T-helper 2 cell treated with Interferon-gamma antibody and Interleukin-4, amounts not matched to agents 100 ng/mL and 5 ng/mL, for 36 hours (primary cell): ENCODE results near the gene NOP10. TPM values are rescaled to one million over a fixed set of nuclear protein-coding genes. Genes with fewer than 3 reads are reported as not detected.
"Not testable (repeated sequence)": the region's sequence is repeated elsewhere in the genome, so short reads cannot be mapped to it uniquely, and the experiment has no call there.

Experiments
- intact Hi-C: fragments of 100-400 bp; cut with micrococcal nuclease; formaldehyde crosslinking; loops from one replicate; pipeline ENCODE4 v1.15.1; 2023
- total RNA-seq: library from RNA; stranded (reverse); gene quantifications from 2 replicates; pipeline ENCODE4 v1.2.3, GENCODE V29; 2022

The NOP10 gene
- total RNA-seq, 1 donor from 2014 or later = 185 TPM

DNA sequence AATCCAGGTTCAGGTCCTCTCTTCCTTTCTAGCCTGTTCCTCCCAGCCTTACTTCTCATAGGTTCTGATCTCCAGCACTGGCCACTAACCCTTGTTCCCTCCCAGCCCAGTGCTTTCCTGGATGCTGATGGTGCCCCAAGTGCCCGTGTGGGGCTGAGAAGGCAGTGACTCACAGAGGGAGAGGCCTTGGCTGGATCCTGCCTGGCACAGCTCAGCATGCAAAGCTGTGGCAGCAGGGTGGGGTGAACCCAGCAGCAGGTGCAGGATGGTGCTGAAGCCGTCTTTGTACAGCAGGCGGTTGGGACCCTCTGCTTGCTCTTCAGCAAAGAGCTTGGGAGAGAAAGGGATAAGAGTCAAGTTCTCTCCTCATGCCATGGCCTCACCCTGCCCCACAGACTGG, 16.5 kb upstream of the NOP10 start:
- intact Hi-C loops = no loop called here

- intact Hi-C loops = no loop called here
Measured at GRCh38 chr15:34358948-34359347, 16.0 kb upstream of the NOP10 start.

- intact Hi-C loops = no loop called here
Measured at GRCh38 chr15:34358367-34358766, 15.4 kb upstream of the NOP10 start.

DNA sequence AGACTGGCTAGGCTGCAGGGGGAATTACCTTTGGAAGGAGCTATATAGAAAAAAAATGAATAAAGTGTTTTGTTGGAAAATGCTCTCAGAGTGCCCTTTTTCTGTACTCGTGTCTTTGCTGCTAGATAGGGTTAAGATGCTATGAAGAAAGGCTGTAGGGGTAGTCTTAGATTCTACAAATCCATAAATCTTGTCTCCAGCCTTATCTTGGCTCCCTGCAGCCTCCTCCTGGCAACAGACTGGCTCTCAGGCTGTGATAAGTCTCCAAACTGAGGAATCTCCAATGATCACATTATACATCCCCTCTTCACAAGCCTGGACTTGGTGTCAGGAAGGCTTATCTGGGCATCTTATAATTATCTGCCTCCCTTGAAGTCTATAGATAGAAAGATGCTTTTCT, 14.7 kb upstream of the NOP10 start:
- intact Hi-C loops = no loop called here

DNA sequence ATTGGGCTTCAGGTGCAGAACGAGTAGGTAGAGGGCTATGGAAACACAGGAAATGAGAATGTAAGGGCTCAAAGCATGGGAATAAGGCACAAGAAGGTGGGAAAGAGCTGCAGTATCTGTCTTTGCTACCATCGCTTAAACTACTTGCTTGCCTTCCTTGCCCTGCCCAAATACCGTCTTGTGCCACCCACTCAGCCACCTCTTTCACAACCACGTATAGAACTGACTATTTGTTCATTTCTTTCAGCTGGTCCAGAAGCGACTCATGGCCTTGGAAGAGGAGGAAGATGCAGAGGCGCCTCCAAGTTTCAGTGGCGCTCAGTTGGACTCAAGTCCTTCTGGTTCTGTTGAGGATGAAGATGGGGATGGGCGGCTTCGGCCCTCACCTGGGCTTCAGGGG, 12.3 kb upstream of the NOP10 start:
- intact Hi-C loops = no loop called here

GRCh38 chr15:34354286-34354685, 11.3 kb upstream of the NOP10 start:
- intact Hi-C loops = no loop called here

- intact Hi-C loops = no loop called here
Measured at GRCh38 chr15:34353627-34354026, 10.7 kb upstream of the NOP10 start.

GRCh38 chr15:34352996-34353395, 10.1 kb upstream of the NOP10 start:
- intact Hi-C loops = not testable (repeated sequence)

DNA sequence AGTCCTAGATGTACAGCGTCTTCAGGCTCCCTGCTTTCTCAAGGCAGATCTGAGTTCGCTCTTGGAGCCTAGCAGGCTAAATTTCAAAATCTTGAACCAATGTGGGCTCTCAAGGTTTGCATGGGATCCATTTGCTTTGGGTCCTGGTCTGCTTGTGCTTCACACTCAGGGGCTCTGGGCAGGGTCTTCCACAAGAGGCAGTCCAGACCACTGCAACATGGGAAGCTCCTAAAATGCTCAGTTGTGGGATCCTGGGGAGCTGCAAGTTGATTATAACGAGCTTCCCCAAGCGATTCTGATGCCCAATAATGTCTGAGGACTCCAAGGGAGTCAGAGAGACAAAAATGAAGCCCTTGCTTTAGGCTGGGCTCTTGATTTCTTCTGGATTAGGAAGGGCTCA, 6.8 kb upstream of the NOP10 start:
- intact Hi-C loops = no loop called here

DNA sequence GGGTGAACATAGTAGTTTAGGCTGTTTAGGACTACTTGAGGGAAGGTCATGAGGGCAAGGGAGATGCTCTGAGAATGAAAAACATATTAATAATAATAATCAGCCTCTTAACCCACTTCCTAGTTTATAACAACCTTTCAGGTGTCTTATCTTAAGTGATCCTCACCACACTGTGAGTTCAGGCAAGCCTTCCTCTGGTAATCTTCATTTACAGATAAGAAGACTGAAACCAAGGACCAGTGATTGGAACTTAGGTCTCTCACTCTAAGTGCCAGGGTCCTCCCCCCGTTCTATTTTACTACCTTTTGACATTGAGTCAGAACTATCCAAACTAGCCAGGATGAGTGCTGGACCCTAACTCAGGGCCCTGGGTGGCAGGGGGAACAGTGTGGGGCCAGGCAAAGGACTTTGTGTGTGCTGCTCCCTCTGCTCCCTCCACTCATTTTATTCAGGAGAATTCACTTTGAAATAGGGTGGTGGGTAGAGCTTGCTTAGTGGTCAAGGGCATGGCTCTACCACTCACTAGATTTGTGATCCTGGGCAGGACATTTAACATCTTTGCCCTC, 5.9 kb upstream of the NOP10 start:
- intact Hi-C loops = no loop called here

GRCh38 chr15:34347951-34348638, 5.2 kb upstream of the NOP10 start:
- intact Hi-C loops = no loop called here

DNA sequence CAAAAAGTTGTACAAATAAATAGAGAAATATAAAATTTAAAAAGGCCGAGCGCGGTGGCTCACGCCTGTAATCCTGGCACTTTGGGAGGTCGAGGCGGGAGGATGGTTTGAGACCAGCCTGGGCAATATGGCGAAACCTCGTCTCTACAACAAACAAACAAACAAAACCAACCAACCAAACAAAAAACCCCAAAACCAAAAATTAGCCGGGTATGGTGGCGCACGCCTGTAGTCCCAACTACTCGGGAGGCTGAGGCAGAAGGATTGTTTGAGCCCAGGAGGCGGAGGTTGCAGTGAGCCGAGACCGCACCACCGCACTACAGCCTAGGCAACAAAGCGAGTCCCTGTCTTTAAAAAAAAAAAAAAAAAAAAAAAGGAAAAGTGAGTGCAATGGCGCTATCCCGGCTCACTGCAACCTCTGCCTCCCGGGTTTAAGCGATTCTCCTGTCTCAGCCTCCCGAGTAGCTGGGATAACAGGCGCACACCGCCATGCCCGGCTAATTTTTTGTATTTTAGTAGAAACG, 661 bp downstream of the NOP10 start:
- intact Hi-C loops = loop anchor here (1.0 to 2.0 kb wide), 2 partner anchors 95 to 101 kb away; partner anchors contain the start of gene GOLGA8A

- intact Hi-C loops = loop anchor here (1.0 to 2.0 kb wide), 2 partner anchors 95 to 100 kb away; partner anchors contain the start of gene GOLGA8A
Measured at GRCh38 chr15:34341381-34342212, 1.3 kb downstream of the NOP10 start.

DNA sequence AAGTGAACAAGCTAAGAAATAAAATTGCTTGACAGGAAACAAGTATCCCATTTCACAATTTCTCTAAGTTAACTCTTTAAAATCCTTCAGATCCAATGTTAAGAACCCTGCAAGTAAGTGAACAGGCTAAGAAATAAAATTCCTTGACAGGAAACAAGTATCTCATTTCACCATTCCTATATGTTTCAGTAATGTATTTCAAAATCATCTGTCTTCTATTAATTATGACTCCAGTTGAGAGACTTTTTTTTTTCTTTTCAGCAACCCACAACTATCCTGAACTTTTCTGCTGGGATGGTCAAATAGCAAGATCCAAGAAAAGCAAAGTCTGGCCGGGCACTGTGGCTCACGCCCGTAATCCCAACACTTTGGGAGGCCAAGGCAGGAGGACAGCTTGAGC, 3.0 kb downstream of the NOP10 start:
- intact Hi-C loops = loop anchor here (2.0 to 5.0 kb wide), 2 partner anchors 115 to 242 kb away; partner anchors contain the start of genes EMC4 and GOLGA8B

- intact Hi-C loops = loop anchor here (2.0 to 5.0 kb wide), 2 partner anchors 114 to 244 kb away; partner anchors contain the start of genes EMC4 and GOLGA8B
Measured at GRCh38 chr15:34338347-34338746, 4.6 kb downstream of the NOP10 start.

DNA sequence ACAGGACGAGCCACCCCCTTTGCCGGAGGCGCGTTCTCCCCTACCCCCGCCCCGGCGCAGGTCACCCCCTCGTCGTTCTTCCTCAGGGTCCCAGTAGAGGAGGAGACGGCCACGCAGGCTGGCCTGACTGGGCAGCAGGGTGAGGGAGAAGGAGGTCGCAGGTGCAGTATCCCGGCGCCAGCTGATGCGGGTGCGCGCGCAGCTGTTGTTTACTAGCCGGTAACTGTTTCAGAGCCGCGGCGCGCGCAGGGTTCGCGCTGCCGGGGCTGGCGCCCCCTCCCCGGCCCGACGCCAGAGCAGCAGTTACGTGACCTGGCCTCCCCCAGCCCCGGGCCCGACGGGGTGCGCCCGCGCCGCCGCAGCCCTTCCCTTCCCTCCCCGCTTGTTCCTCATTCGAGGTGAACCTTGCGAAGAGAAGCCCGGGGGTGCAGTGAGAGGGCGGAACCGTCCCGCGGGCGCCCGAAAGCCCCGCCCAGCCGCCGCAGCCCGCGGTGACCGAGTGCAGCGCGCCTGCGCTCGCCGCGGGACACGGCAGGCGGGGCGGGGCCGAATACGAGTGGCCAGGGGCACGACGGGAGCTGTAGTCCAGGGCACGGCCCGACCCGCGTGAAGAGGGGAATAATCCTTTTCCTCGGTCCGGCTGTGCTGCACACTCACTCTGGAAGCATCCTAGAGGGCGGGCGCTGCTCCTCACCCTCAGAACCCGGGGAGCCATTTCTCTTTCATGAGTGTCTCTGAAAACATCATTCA, 5.2 kb downstream of the NOP10 start, which contains the start of gene SLC12A6:
Gene SLC12A6 (minus strand): TSS at position 225 of the 750 bp plus-strand sequence. CDS start 1,101 bp downstream, outside the sequence.
- intact Hi-C loops = loop anchor here (1.0 to 5.0 kb wide), 4 partner anchors 30 to 245 kb away; partner anchors contain the start of genes EMC4, EMC7, GOLGA8B and LPCAT4

DNA sequence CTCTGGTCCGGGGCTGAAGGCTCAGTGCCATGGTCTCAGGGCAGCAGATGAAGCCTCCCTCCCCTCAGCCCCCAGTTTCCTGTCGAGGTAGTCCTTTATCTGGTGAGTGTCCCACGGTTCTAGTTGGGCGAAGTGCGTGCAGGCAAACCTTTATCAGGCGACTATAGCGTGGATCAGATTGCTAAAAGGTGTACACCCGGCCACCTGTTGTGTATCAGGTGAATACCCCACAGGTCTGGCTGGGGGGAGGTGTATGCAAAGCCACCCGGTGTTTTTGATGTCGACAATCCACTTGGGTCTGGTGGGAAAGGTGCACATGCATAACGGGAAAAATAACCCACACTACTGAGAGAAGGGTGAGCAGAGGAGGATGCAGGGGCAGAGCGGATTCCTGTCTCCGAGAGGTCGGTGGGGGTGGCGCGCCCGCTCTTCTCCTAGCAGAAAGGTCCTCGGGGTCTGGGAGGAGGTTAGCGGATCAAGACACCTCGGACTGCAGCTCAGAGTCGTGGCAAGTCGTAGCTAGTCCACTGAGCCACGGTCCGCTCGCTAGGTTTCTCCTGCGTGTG, 5.9 kb downstream of the NOP10 start:
- intact Hi-C loops = loop anchor here (1.0 to 5.0 kb wide), 3 partner anchors 30 to 245 kb away; partner anchors contain the start of genes EMC7, GOLGA8B and LPCAT4

- intact Hi-C loops = loop anchor here (2.0 to 5.0 kb wide), 2 partner anchors 236 to 246 kb away; partner anchors contain the start of genes EMC7 and GOLGA8B
Measured at GRCh38 chr15:34336231-34336990, 6.5 kb downstream of the NOP10 start.
